Amniotic stem cell (primary cell): ENCODE results near the gene CCRL2.
"Not testable (repeated sequence)": the region's sequence is repeated elsewhere in the genome, so short reads cannot be mapped to it uniquely, and the experiment has no call there.

Experiments
- DNase-seq: peaks from one replicate; lab custom pipeline; 2025; lab: John Stamatoyannopoulos, UW

The CCRL2 gene

GRCh38 chr3:46405301-46406019, 1.6 kb upstream of the CCRL2 start:
- DNase-seq: no peak

GRCh38 chr3:46406443-46406787, 644 bp upstream of the CCRL2 start:
- DNase-seq: no peak

GRCh38 chr3:46407970-46408369, 911 bp downstream of the CCRL2 start:
- no peak for DNase-seq

GRCh38 chr3:46408853-46409252, 1.8 kb downstream of the CCRL2 start:
- no peak for DNase-seq

GRCh38 chr3:46409739-46410489, 2.9 kb downstream of the CCRL2 start:
- DNase-seq: no peak

- DNase-seq: no peak
Observed at GRCh38 chr3:46410669-46411068, 3.6 kb downstream of the CCRL2 start.

- no peak for DNase-seq
Observed at GRCh38 chr3:46411271-46411670, 4.2 kb downstream of the CCRL2 start.

- DNase-seq: no peak
Observed at GRCh38 chr3:46412786-46413298, 5.8 kb downstream of the CCRL2 start.

GRCh38 chr3:46413951-46414350, 6.9 kb downstream of the CCRL2 start:
- no peak for DNase-seq

GRCh38 chr3:46414739-46415138, 7.7 kb downstream of the CCRL2 start:
- no peak for DNase-seq

- no peak for DNase-seq
Observed at GRCh38 chr3:46416125-46416810, 9.2 kb downstream of the CCRL2 start.

- no peak for DNase-seq
Observed at GRCh38 chr3:46416811-46417510, 9.9 kb downstream of the CCRL2 start.

GRCh38 chr3:46417841-46418611, 11.0 kb downstream of the CCRL2 start:
- DNase-seq: no peak

- DNase-seq: no peak
Observed at GRCh38 chr3:46419816-46420215, 12.8 kb downstream of the CCRL2 start.

GRCh38 chr3:46420931-46421330, 13.9 kb downstream of the CCRL2 start:
- no peak for DNase-seq

- no peak for DNase-seq
Observed at GRCh38 chr3:46422617-46423016, 15.6 kb downstream of the CCRL2 start.

GRCh38 chr3:46423588-46423987, 16.5 kb downstream of the CCRL2 start:
- no peak for DNase-seq

- DNase-seq: not testable (repeated sequence)
Observed at GRCh38 chr3:46426476-46426875, 19.4 kb downstream of the CCRL2 start.

- not testable (repeated sequence) for DNase-seq
Observed at GRCh38 chr3:46427404-46427803, 20.3 kb downstream of the CCRL2 start.

GRCh38 chr3:46427916-46428833, 21.1 kb downstream of the CCRL2 start:
- DNase-seq: no peak
